NCI-H69 (cell line): Measurements from ENCODE around the gene HSD11B2.

ENCODE experiments used
- DNase-seq: peaks from one replicate; lab custom pipeline; 2025; lab: John Stamatoyannopoulos, UW

The HSD11B2 gene

GRCh38 chr16:67451704-67452435 is 20.9 kb downstream of the HSD11B2 start:
- DNase-seq = no peak

GRCh38 chr16:67454104-67454503 is 23.2 kb downstream of the HSD11B2 start:
- DNase-seq = no peak

- no peak for DNase-seq
Observed at GRCh38 chr16:67454852-67455251, 23.9 kb downstream of the HSD11B2 start.

GRCh38 chr16:67456391-67457081 is 25.6 kb downstream of the HSD11B2 start:
- DNase-seq = peak; percentile 8

GRCh38 chr16:67457611-67458010 is 26.7 kb downstream of the HSD11B2 start:
- DNase-seq = no peak

- no peak for DNase-seq
Observed at GRCh38 chr16:67458121-67458641, 27.3 kb downstream of the HSD11B2 start.

- peak; percentile 20 for DNase-seq
Observed at GRCh38 chr16:67459066-67459860, 28.3 kb downstream of the HSD11B2 start.

GRCh38 chr16:67459861-67460150 is 28.9 kb downstream of the HSD11B2 start:
- no peak for DNase-seq

- DNase-seq = no peak
Observed at GRCh38 chr16:67460168-67460567, 29.2 kb downstream of the HSD11B2 start.

- DNase-seq = no peak
Observed at GRCh38 chr16:67460961-67461360, 30.0 kb downstream of the HSD11B2 start.

- no peak for DNase-seq
Observed at GRCh38 chr16:67461600-67462278, 30.8 kb downstream of the HSD11B2 start.

- no peak for DNase-seq
Observed at GRCh38 chr16:67462279-67462655, 31.3 kb downstream of the HSD11B2 start.

- no peak for DNase-seq
Observed at GRCh38 chr16:67463059-67463458, 32.1 kb downstream of the HSD11B2 start.

- no peak for DNase-seq
Observed at GRCh38 chr16:67463691-67464090, 32.8 kb downstream of the HSD11B2 start.

GRCh38 chr16:67464565-67464964 is 33.6 kb downstream of the HSD11B2 start:
- no peak for DNase-seq

GRCh38 chr16:67466581-67466980 is 35.7 kb downstream of the HSD11B2 start:
- no peak for DNase-seq

- DNase-seq = no peak
Observed at GRCh38 chr16:67468731-67469130, 37.8 kb downstream of the HSD11B2 start.

- peak; percentile 57 for DNase-seq
Observed at GRCh38 chr16:67470359-67470758, 39.4 kb downstream of the HSD11B2 start.

GRCh38 chr16:67471758-67472384 is 41.0 kb downstream of the HSD11B2 start:
- no peak for DNase-seq

- DNase-seq = no peak
Observed at GRCh38 chr16:67474551-67475455, 43.9 kb downstream of the HSD11B2 start.
